ENCODE data around the gene ERAS. TPM values are rescaled to one million over a fixed set of nuclear protein-coding genes. Genes with fewer than 3 reads are reported as not detected.

ERAS gene
- total RNA-seq, 2 donors from 2014 or later, result 0.32 TPM; not detected in 1

GRCh38 chrX:48791063-48791820 is 35.1 kb upstream of the ERAS start:
- intact Hi-C loops (cut with DNase I), result no loop called here
- no peak for DNase-seq
- Histone ChIP-seq H3K9me3 (no peaks in the 10 kb centered on the region), H3K27me3 (peaks cover 4% of the 10 kb centered on the region), H3K4me1 (no peaks in the 10 kb centered on the region), H3K4me3 (no peak overlapping the region), H3K9ac (ENCODE audit: low read depth in 2 of 2, low read length in 2 of 2) (no peak overlapping the region), H3K27ac (no peak overlapping the region), H3K36me3 (no peaks in the 10 kb centered on the region)
- TF ChIP-seq CTCF (IDR thresholded peaks at IDR 0.05), result no peak

GRCh38 chrX:48792219-48792618 is 34.1 kb upstream of the ERAS start:
- DNase-seq, result no peak
- Histone ChIP-seq H3K4me1 (no peaks in the 10 kb centered on the region), H3K27ac (no peak overlapping the region), H3K4me3 (no peak overlapping the region), H3K9me3 (no peaks in the 10 kb centered on the region), H3K27me3 (peaks cover 4% of the 10 kb centered on the region), H3K36me3 (no peaks in the 10 kb centered on the region), H3K9ac (ENCODE audit: low read depth in 2 of 2, low read length in 2 of 2) (no peak overlapping the region)
- TF ChIP-seq CTCF (IDR thresholded peaks at IDR 0.05), result no peak
- intact Hi-C loops (cut with DNase I), result no loop called here

- intact Hi-C loops (cut with DNase I), result no loop called here
Measured at GRCh38 chrX:48793935-48794334, 32.4 kb upstream of the ERAS start.

GRCh38 chrX:48794340-48794910 is 31.9 kb upstream of the ERAS start:
- Histone ChIP-seq H3K4me1 (no peaks in the 10 kb centered on the region), H3K36me3 (no peaks in the 10 kb centered on the region), H3K4me3 (no peak overlapping the region), H3K9me3 (no peaks in the 10 kb centered on the region), H3K27ac (no peak overlapping the region), H3K27me3 (no peaks in the 10 kb centered on the region), H3K9ac (ENCODE audit: low read depth in 2 of 2, low read length in 2 of 2) (no peak overlapping the region)
- intact Hi-C loops (cut with DNase I), result no loop called here
- TF ChIP-seq CTCF (IDR thresholded peaks at IDR 0.05), result no peak
- no peak for DNase-seq

More at GRCh38 chrX:48793935-48794334, 32.4 kb upstream of the ERAS start:
- H3K9ac ChIP-seq (ENCODE audit: low read depth in 2 of 2, low read length in 2 of 2), result no peak overlapping the region
- H3K9me3 ChIP-seq, result no peaks in the 10 kb centered on the region
- no peaks in the 10 kb centered on the region for H3K27me3 ChIP-seq
- DNase-seq, result no peak
- TF ChIP-seq CTCF (IDR thresholded peaks at IDR 0.05), result no peak
- H3K4me3 ChIP-seq, result no peak overlapping the region
- no peaks in the 10 kb centered on the region for H3K36me3 ChIP-seq
- H3K4me1 ChIP-seq, result no peaks in the 10 kb centered on the region
- no peak overlapping the region for H3K27ac ChIP-seq

GRCh38 chrX:48794911-48795515 is 31.3 kb upstream of the ERAS start:
- H3K27me3 ChIP-seq, result no peaks in the 10 kb centered on the region
- DNase-seq, result no peak
- no peaks in the 10 kb centered on the region for H3K4me1 ChIP-seq
- no peaks in the 10 kb centered on the region for H3K9me3 ChIP-seq
- H3K36me3 ChIP-seq, result no peaks in the 10 kb centered on the region
- intact Hi-C loops (cut with DNase I), result no loop called here
- no peak overlapping the region for H3K9ac ChIP-seq (ENCODE audit: low read depth in 2 of 2, low read length in 2 of 2)
- no peak overlapping the region for H3K27ac ChIP-seq
- H3K4me3 ChIP-seq, result no peak overlapping the region
- TF ChIP-seq CTCF (IDR thresholded peaks at IDR 0.05), result no peak

Measured in colonic mucosa (tissue), 4 donors.